Measurements from ENCODE around the gene CFAP251. TPM values are rescaled to one million over a fixed set of nuclear protein-coding genes. Genes with fewer than 3 reads are reported as not detected.

Gene CFAP251
- polyA plus RNA-seq, 2 of the 4 experiments (the other 2 are of a cell fraction): 0.94 to 1.4 TPM

- H3K4me2 ChIP-seq: no peak overlapping the region
- H3K4me1 ChIP-seq: no peaks in the 10 kb centered on the region
- CTCF ChIA-PET: interaction anchor here (0.6 to 2.9 kb wide), 22 partner anchors 11 to 198 kb away, joined by 3 to 12 read pairs (median 3); partner anchors contain the start of gene BCL7A
- no peaks in the 10 kb centered on the region for H3K9me3 ChIP-seq
- DNase-seq (ENCODE audit: low read depth in 1 of 2, low spot score in 1 of 2) (peak; percentile 51 to 79), FAIRE-seq (no peak), ATAC-seq (peak; percentile 84 to 95)
- H3K27ac ChIP-seq: peak overlapping the region in 1 of 2 experiments; percentile 69; a peak in 3 of 6 replicates
- TF ChIP-seq RAD21 (conservative IDR thresholded peaks at IDR 0.05 in 1 of 2, IDR thresholded peaks at IDR 0.05 in 1 of 2) (peak; percentile 64 to 70), CEBPB (IDR thresholded peaks at IDR 0.05) (no peak), CTCF (IDR thresholded peaks at IDR 0.05) (peak; percentile 66), NPAS2 (CRISPR knock-in tag; IDR thresholded peaks at IDR 0.05; ENCODE audit: borderline replicate concordance) (no peak), FOSL2 (IDR thresholded peaks at IDR 0.05) (no peak), FOSL2 (CRISPR knock-in tag; IDR thresholded peaks at IDR 0.05) (no peak), HEYL (CRISPR knock-in tag; IDR thresholded peaks at IDR 0.05) (no peak), KDM1A (IDR thresholded peaks at IDR 0.05; ENCODE audit: low read depth) (no peak), PHF8 (IDR thresholded peaks at IDR 0.05; ENCODE audit: borderline replicate concordance, low read depth) (no peak), ESRRA (IDR thresholded peaks at IDR 0.05; ENCODE audit: borderline replicate concordance, low read length) (no peak), RFX5 (IDR thresholded peaks at IDR 0.05) (no peak), HES2 (IDR thresholded peaks at IDR 0.05) (no peak), NR3C1 (IDR thresholded peaks at IDR 0.05) (no peak), SMC3 (IDR thresholded peaks at IDR 0.05) (peak; percentile 65), FOSB (CRISPR knock-in tag; IDR thresholded peaks at IDR 0.05) (no peak), REST (IDR thresholded peaks at IDR 0.05) (no peak), TFCP2L1 (CRISPR knock-in tag; IDR thresholded peaks at IDR 0.05) (no peak), E2F6 (IDR thresholded peaks at IDR 0.05; ENCODE audit: borderline replicate concordance, low read depth) (no peak), CHD2 (IDR thresholded peaks at IDR 0.05; ENCODE audit: low read length, partially characterized antibody) (no peak)
- POLR2A ChIA-PET: no interaction called here
- no peak overlapping the region for H3K4me3 ChIP-seq
- WGBS (ENCODE audit: missing lambda C conversion rate): 61% methylated on average over 21 of the region's 21 CpGs
These were observed 113.2 kb downstream of the CFAP251 start for GRCh38 chr12:122031342-122032216.

GRCh38 chr12:122032580-122032979, 114.2 kb downstream of the CFAP251 start:
- Histone ChIP-seq H3K4me1 (no peaks in the 10 kb centered on the region), H3K4me3 (no peak overlapping the region), H3K4me2 (no peak overlapping the region), H3K9me3 (no peaks in the 10 kb centered on the region), H3K27ac (no peak overlapping the region)
- WGBS (ENCODE audit: missing lambda C conversion rate): 93% methylated on average over 11 of the region's 11 CpGs
- DNase-seq (ENCODE audit: low read depth in 1 of 2, low spot score in 1 of 2) (no peak), ATAC-seq (no peak), FAIRE-seq (no peak)
- ChIA-PET CTCF (interaction anchor here (0.7 to 2.9 kb wide), 12 partner anchors 10 to 158 kb away, joined by 3 to 12 read pairs (median 4); partner anchors contain the start of gene CFAP251), POLR2A (no interaction called here)
- TF ChIP-seq CHD4 (IDR thresholded peaks at IDR 0.05; ENCODE audit: borderline replicate concordance) (no peak), ELK1 (IDR thresholded peaks at IDR 0.05; ENCODE audit: low read depth, low read length) (no peak), HEYL (CRISPR knock-in tag; IDR thresholded peaks at IDR 0.05) (no peak), MAFK (IDR thresholded peaks at IDR 0.05; ENCODE audit: partially characterized antibody) (no peak), NR3C1 (IDR thresholded peaks at IDR 0.05) (no peak), CHD2 (IDR thresholded peaks at IDR 0.05; ENCODE audit: low read length, partially characterized antibody) (no peak), HOXB13 (CRISPR knock-in tag; IDR thresholded peaks at IDR 0.05; ENCODE audit: low read depth) (no peak), MYC (IDR thresholded peaks at IDR 0.05; ENCODE audit: borderline replicate concordance, low read length) (no peak), JUNB (IDR thresholded peaks at IDR 0.05) (no peak), USF2 (IDR thresholded peaks at IDR 0.05) (no peak)

Measured in A549 (cell line).